Neural cell (in vitro differentiated cells): ENCODE measurements around the gene FGFBP2.

ENCODE experiments used
- EP300 ChIP-seq: fragments of 450-650 bp; conservative IDR thresholded peaks from 2 replicates; pipeline ENCODE4 v1.6.1; 2014; ENCODE audit warnings: antibody characterized with exemption, mild to moderate bottlenecking, moderate library complexity; ENCODE audit not compliant: poor library complexity, severe bottlenecking
- MXI1 ChIP-seq: fragments of 450-650 bp; conservative IDR thresholded peaks from 2 replicates; pipeline ENCODE4 v1.6.1; 2014; ENCODE audit warnings: antibody characterized with exemption, mild to moderate bottlenecking; ENCODE audit not compliant: poor library complexity, severe bottlenecking
- POLR2AphosphoS5 ChIP-seq: IDR thresholded peaks from 2 replicates; pipeline ENCODE4 v1.6.1; 2012
- REST ChIP-seq: IDR thresholded peaks from 2 replicates; pipeline ENCODE4 v1.6.1; 2012; ENCODE audit warnings: borderline replicate concordance
- SMC3 ChIP-seq: fragments of 450-650 bp; conservative IDR thresholded peaks from 2 replicates; pipeline ENCODE4 v1.6.1; 2014; ENCODE audit warnings: antibody characterized with exemption, mild to moderate bottlenecking, moderate library complexity; ENCODE audit not compliant: poor library complexity
- TAF1 ChIP-seq: IDR thresholded peaks from 2 replicates; pipeline ENCODE4 v1.6.1; 2012; ENCODE audit warnings: low read depth
- TF ChIP-seq, protein P1 (sequence below): fragments of 450-650 bp; IDR thresholded peaks from 2 replicates; pipeline ENCODE4 v1.5.1; 2014; ENCODE audit warnings: antibody characterized with exemption, mild to moderate bottlenecking, moderate library complexity; ENCODE audit not compliant: poor library complexity, severe bottlenecking

DNA sequence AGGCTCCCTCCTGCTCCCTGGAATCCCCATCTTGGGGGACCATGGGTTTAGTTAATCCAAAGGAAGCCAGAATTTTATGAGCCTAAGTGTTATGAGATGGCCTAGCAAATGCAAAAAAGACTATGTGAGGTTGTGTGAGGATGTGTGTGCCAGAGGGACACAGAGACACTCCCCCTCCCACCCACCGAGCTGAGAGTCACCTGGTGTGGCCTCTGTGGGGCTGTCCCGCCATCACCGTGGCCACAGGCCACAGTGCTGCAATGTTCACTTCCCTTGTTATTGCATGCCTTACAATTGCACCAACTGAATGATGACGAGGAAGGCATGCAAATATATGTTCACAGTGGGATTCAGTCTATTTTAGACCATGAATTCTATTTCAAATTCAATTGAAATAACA is 601 bp upstream of the FGFBP2 start:
- no peak for TF ChIP-seq POLR2AphosphoS5
- TF ChIP-seq, protein P1, sequence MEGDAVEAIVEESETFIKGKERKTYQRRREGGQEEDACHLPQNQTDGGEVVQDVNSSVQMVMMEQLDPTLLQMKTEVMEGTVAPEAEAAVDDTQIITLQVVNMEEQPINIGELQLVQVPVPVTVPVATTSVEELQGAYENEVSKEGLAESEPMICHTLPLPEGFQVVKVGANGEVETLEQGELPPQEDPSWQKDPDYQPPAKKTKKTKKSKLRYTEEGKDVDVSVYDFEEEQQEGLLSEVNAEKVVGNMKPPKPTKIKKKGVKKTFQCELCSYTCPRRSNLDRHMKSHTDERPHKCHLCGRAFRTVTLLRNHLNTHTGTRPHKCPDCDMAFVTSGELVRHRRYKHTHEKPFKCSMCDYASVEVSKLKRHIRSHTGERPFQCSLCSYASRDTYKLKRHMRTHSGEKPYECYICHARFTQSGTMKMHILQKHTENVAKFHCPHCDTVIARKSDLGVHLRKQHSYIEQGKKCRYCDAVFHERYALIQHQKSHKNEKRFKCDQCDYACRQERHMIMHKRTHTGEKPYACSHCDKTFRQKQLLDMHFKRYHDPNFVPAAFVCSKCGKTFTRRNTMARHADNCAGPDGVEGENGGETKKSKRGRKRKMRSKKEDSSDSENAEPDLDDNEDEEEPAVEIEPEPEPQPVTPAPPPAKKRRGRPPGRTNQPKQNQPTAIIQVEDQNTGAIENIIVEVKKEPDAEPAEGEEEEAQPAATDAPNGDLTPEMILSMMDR, result no peak
- TF ChIP-seq EP300, result no peak
- no peak for TF ChIP-seq SMC3
- no peak for TF ChIP-seq MXI1
- no peak for TF ChIP-seq REST
- no peak for TF ChIP-seq TAF1
